Subcutaneous abdominal adipose tissue (tissue), 5 donors: ENCODE results near the gene FRMD8.

Experiments
- H3K27ac ChIP-seq: one replicate; pipeline ENCODE4 v1.7.0; 2013; ENCODE audit warnings: low read depth, mild to moderate bottlenecking, inconsistent platforms, low read length, moderate library complexity
- H3K27me3 ChIP-seq, 5 donors: one replicate each; pipeline ENCODE4 v1.7.0; 2013; ENCODE audit warnings: low read length in 5 of 5, inconsistent platforms in 1 of 5; ENCODE audit not compliant: control insufficient read depth in 5 of 5, insufficient read depth in 4 of 5
- H3K36me3 ChIP-seq, 5 donors: one replicate each; pipeline ENCODE4 v1.7.0; 2013; ENCODE audit warnings: low read length in 5 of 5; ENCODE audit not compliant: control insufficient read depth in 5 of 5, insufficient read depth in 5 of 5
- H3K4me1 ChIP-seq, 5 donors: one replicate each; pipeline ENCODE4 v1.7.0; 2013; ENCODE audit warnings: low read length in 5 of 5, mild to moderate bottlenecking in 3 of 5, moderate library complexity in 1 of 5; ENCODE audit not compliant: control insufficient read depth in 5 of 5, insufficient read depth in 5 of 5
- H3K4me3 ChIP-seq, 5 donors: one replicate each; pipeline ENCODE4 v1.7.0; 2013; ENCODE audit warnings: low read length in 5 of 5, low read depth in 1 of 5
- H3K9ac ChIP-seq, 5 donors: one replicate each; pipeline ENCODE4 v1.7.0; 2013; ENCODE audit warnings: low read length in 5 of 5, mild to moderate bottlenecking in 4 of 5, moderate library complexity in 3 of 5
- H3K9me3 ChIP-seq, 5 donors: one replicate each; pipeline ENCODE4 v1.7.0; 2013; ENCODE audit warnings: low read length in 5 of 5; ENCODE audit not compliant: control insufficient read depth in 5 of 5
- donor health status: healthy.
- donor health status: healthy.
- donor health status: healthy.
- donor health status: healthy.
- donor health status: healthy.

The FRMD8 gene

GRCh38 chr11:65355013-65355775 lies 31.2 kb upstream of the FRMD8 start:
- peak overlapping the region in 3 of 5 donors; percentile 57 to 72 (median 59) for H3K9ac ChIP-seq
- peak overlapping the region in 4 of 5 donors; percentile 44 to 74 (median 64) for H3K4me3 ChIP-seq
- peaks cover 0 to 26% (median 24%) of the 10 kb centered on the region in 5 donors for H3K36me3 ChIP-seq
- no peaks in the 10 kb centered on the region for H3K9me3 ChIP-seq
- no peak overlapping the region for H3K27ac ChIP-seq
- H3K4me1 ChIP-seq = peaks cover 6 to 25% (median 23%) of the 10 kb centered on the region in 5 donors
- peaks cover 7 to 16% (median 8%) of the 10 kb centered on the region in 5 donors for H3K27me3 ChIP-seq

DNA sequence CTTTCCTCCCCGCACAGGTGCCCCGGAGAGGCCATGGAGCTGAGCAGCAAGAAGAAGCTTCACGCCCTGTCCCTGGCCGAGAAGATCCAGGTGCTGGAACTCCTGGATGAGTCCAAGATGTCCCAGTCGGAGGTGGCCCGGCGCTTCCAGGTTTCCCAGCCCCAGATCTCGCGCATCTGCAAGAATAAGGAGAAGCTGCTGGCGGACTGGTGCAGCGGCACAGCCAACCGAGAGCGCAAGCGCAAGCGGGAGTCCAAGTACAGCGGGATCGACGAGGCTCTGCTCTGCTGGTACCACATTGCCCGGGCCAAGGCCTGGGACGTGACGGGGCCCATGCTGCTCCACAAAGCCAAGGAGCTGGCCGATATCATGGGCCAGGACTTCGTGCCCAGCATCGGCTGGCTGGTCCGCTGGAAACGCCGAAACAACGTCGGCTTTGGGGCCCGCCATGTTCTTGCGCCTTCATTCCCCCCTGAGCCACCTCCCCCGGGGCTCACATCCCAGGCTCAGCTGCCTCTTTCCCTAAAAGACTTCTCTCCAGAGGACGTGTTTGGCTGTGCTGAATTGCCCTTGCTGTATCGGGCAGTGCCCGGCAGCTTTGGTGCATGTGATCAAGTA lies 30.6 kb upstream of the FRMD8 start:
- peaks cover 6 to 25% (median 23%) of the 10 kb centered on the region in 5 donors for H3K4me1 ChIP-seq
- H3K36me3 ChIP-seq = peaks cover 0 to 19% (median 18%) of the 10 kb centered on the region in 5 donors
- H3K27ac ChIP-seq = no peak overlapping the region
- H3K9me3 ChIP-seq = no peaks in the 10 kb centered on the region
- H3K9ac ChIP-seq = peak overlapping the region in 1 of 5 donors; percentile 28
- H3K4me3 ChIP-seq = peak overlapping the region in 4 of 5 donors; percentile 30 to 74 (median 42)
- H3K27me3 ChIP-seq = peaks cover 7 to 16% (median 8%) of the 10 kb centered on the region in 5 donors

DNA sequence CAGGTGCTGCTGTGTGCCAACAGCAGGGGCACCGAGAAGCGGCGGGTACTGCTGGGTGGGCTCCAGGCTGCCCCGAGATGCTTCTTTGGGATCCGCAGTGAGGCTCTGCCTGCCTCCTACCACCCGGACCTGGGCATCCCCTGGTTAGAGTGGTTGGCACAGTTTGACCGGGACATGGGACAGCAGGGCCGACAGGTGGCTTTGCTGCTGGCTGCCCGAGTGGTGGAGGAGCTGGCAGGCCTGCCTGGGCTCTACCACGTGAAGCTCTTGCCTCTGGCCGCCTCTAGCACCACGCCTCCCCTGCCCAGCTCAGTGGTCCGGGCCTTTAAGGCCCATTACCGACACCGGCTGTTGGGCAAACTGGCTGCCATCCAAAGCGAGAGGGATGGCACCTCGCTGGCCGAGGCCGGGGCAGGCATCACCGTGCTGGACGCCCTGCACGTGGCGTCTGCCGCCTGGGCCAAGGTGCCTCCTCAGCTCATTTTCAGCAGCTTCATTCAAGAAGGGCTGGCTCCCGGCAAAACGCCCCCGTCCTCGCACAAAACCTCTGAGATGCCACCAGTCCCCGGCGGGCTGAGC lies 30.0 kb upstream of the FRMD8 start:
- no peak overlapping the region for H3K9ac ChIP-seq
- peaks cover 0 to 13% (median 12%) of the 10 kb centered on the region in 5 donors for H3K36me3 ChIP-seq
- no peak overlapping the region for H3K4me3 ChIP-seq
- H3K27ac ChIP-seq = no peak overlapping the region
- H3K4me1 ChIP-seq = peaks cover 6 to 25% (median 23%) of the 10 kb centered on the region in 5 donors
- H3K27me3 ChIP-seq = peaks cover 7 to 16% (median 8%) of the 10 kb centered on the region in 5 donors
- H3K9me3 ChIP-seq = no peaks in the 10 kb centered on the region

DNA sequence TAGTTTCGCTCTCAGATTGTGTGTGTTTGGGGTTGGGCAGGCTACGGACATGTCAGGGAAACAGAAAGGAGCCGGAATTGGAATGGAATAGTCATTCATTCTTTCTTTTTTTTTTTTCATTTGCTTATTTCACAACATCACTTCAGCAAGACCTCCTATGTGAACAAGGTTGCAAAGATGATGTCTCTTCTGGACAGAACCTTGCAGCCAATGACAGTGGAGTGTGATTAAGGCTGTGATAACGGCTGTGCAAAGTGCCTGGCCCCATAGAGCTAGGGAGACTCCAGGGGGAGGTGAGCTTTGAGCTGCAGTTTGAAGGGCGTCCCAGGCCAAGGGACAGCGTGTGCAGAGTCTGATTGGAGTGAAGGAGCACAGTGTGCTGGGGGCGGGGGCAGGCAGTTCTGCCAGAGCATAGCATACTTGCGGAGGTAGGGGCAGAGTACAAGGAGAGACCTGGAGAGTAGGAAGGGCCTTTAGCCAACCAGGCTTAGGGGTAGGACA lies 28.5 kb upstream of the FRMD8 start:
- H3K9ac ChIP-seq = no peak overlapping the region
- no peaks in the 10 kb centered on the region for H3K36me3 ChIP-seq
- H3K27ac ChIP-seq = no peak overlapping the region
- no peaks in the 10 kb centered on the region for H3K9me3 ChIP-seq
- H3K4me1 ChIP-seq = peaks cover 6 to 25% (median 23%) of the 10 kb centered on the region in 5 donors
- H3K27me3 ChIP-seq = peaks cover 7 to 16% (median 8%) of the 10 kb centered on the region in 5 donors
- no peak overlapping the region for H3K4me3 ChIP-seq

DNA sequence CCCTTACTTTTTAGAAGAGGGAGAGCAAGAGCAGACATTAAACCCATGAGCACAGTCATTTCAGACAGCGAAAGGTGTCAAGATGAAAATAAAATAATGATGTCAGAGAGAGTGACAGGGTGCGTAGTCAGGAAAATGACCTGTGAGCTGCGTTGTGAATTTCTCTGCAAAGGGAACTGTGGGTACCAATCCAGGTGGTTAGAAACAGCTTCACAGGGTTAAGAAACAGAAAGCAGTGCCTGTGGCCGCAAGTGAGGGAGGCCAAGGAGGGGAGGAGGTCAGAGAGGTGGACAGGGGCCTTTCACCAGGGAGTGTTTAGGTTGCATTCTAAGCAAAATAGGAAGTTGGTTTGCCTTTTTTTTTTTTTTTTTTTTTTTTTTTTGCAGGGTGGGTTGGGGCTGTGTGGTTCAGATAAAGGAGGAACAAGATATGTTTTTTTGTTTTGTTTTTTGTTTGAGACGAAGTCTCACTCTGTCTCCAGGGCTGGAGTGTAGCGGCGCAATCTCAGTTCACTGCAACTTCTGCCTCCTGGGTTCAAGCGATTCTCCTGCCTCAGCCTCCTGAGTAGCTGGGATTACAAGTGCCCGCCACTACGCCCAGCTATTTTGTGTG lies 24.0 kb upstream of the FRMD8 start:
- Histone ChIP-seq H3K27ac (no peak overlapping the region), H3K4me1 (peaks cover 0 to 3% (median 0%) of the 10 kb centered on the region in 5 donors), H3K4me3 (no peak overlapping the region), H3K9ac (no peak overlapping the region), H3K36me3 (no peaks in the 10 kb centered on the region), H3K9me3 (no peaks in the 10 kb centered on the region), H3K27me3 (no peaks in the 10 kb centered on the region)

DNA sequence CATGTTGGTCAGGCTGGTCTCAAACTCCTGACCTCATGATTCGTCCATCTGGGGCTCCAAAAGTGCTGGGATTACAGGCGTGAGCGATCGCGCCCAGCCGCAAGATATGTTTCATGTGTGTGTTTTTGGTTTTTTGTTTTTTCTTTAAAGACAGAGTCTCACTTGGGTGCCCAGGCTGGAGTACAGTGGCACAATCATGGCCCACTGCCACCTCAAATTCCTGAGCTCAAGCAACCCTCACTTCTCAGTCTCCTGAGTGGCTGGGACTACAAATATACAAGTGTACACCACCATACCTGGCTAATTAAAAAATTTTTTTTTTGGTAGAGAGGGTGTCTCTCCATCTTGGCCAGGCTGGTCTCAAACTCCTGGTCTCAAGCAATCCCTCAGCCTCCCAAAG lies 23.5 kb upstream of the FRMD8 start:
- Histone ChIP-seq H3K27ac (no peak overlapping the region), H3K4me3 (no peak overlapping the region), H3K4me1 (peaks cover 0 to 3% (median 0%) of the 10 kb centered on the region in 5 donors), H3K9ac (no peak overlapping the region), H3K27me3 (no peaks in the 10 kb centered on the region), H3K36me3 (no peaks in the 10 kb centered on the region), H3K9me3 (no peaks in the 10 kb centered on the region)

GRCh38 chr11:65363770-65364169 lies 22.7 kb upstream of the FRMD8 start:
- H3K9ac ChIP-seq = no peak overlapping the region

DNA sequence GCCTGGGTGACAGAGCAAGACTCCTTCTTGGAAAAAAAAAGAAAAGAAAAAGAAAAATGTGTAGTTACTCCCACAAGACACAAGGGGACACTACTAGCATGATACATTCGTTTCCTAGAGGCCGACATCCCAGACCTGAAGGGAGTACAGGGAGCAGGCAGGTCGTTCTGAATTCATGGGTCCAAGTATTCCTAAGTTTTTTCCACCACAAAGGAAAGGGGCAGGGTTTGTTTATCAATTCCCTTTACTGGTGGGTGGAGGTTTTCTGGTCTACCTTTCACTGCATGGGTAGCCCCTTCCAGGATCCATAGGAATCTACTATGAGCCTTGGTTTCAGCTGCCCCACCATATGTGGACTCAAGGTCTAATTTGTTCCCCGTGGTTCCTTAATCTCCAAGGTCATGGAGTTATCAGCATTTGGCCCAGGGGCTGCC lies 20.1 kb upstream of the FRMD8 start:
- peaks cover 0 to 3% (median 2%) of the 10 kb centered on the region in 5 donors for H3K4me1 ChIP-seq
- no peaks in the 10 kb centered on the region for H3K9me3 ChIP-seq
- no peak overlapping the region for H3K9ac ChIP-seq
- H3K27ac ChIP-seq = no peak overlapping the region
- H3K4me3 ChIP-seq = no peak overlapping the region
- no peaks in the 10 kb centered on the region for H3K36me3 ChIP-seq
- no peaks in the 10 kb centered on the region for H3K27me3 ChIP-seq

More at GRCh38 chr11:65363770-65364169, 22.7 kb upstream of the FRMD8 start:
- no peaks in the 10 kb centered on the region for H3K36me3 ChIP-seq
- H3K4me1 ChIP-seq = peaks cover 0 to 3% (median 0%) of the 10 kb centered on the region in 5 donors
- H3K27me3 ChIP-seq = no peaks in the 10 kb centered on the region
- H3K4me3 ChIP-seq = no peak overlapping the region
- H3K9me3 ChIP-seq = no peaks in the 10 kb centered on the region
- H3K27ac ChIP-seq = no peak overlapping the region

DNA sequence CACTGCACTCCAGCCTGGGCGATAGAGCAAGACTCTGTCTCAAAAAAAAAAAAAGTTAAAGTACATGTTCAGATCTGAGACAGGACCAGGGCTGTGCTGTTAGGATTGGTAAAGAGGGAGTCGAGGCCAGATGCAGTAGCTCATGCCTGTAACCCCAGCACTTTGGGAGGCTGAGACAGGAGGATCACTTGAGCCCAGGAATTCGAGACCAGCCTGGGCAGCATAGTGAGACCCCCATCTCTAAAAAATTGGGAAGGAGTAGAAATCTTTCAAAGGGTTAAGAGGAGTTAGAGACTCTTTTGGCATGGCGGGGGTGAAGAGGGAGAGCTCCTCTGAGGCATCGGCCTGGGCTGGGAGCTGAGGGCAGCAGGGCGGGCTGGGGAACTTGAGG lies 15.8 kb upstream of the FRMD8 start:
- H3K27ac ChIP-seq = no peak overlapping the region
- H3K4me1 ChIP-seq = peaks cover 0 to 3% (median 2%) of the 10 kb centered on the region in 5 donors

More for the DNA sequence above, 15.8 kb upstream of the FRMD8 start:
- H3K36me3 ChIP-seq = no peaks in the 10 kb centered on the region
- no peaks in the 10 kb centered on the region for H3K9me3 ChIP-seq
- H3K4me3 ChIP-seq = no peak overlapping the region
- H3K9ac ChIP-seq = no peak overlapping the region
- H3K27me3 ChIP-seq = no peaks in the 10 kb centered on the region
